Liver (tissue), 9 donors: ENCODE results near the gene CENPT. TPM values are rescaled to one million over a fixed set of nuclear protein-coding genes. Genes with fewer than 3 reads are reported as not detected.

Experiments
- DNase-seq: peaks from one replicate; pipeline ENCODE4 v3.0.0-alpha.2; 2017; ENCODE audit warnings: low spot score
- H3K27ac ChIP-seq, 2 donors: one replicate each; pipeline ENCODE4 v1.7.0; 2013; ENCODE audit warnings: inconsistent platforms in 2 of 2, low read length in 2 of 2, control low read depth in 1 of 2, low read depth in 1 of 2, mild to moderate bottlenecking in 1 of 2
- H3K27me3 ChIP-seq, 4 donors: one replicate each; pipeline versions ENCODE4 v1.6.1 to v1.7.0; 2013; ENCODE audit warnings: low read length in 3 of 4, inconsistent platforms in 1 of 4, mild to moderate bottlenecking in 1 of 4, moderate library complexity in 1 of 4; ENCODE audit not compliant: control insufficient read depth in 4 of 4, insufficient read depth in 4 of 4
- H3K36me3 ChIP-seq, 4 donors: one replicate each; pipeline versions ENCODE4 v1.6.1 to v1.7.0; 2013; ENCODE audit warnings: low read length in 3 of 4, mild to moderate bottlenecking in 3 of 4, low read depth in 1 of 4, moderate library complexity in 1 of 4; ENCODE audit not compliant: control insufficient read depth in 4 of 4, insufficient read depth in 3 of 4
- H3K4me1 ChIP-seq, 4 donors: one replicate each; pipeline versions ENCODE4 v1.6.1 to v1.7.0; 2013; ENCODE audit warnings: low read length in 3 of 4, mild to moderate bottlenecking in 3 of 4, moderate library complexity in 1 of 4; ENCODE audit not compliant: control insufficient read depth in 4 of 4, insufficient read depth in 4 of 4
- H3K4me3 ChIP-seq, 3 donors: one replicate each; pipeline versions ENCODE4 v1.6.1 to v1.7.0; 2013; ENCODE audit warnings: low read length in 3 of 3, control low read depth in 1 of 3, low read depth in 1 of 3, mild to moderate bottlenecking in 1 of 3
- H3K9ac ChIP-seq, 2 donors: one replicate each; pipeline ENCODE4 v1.7.0; 2013; ENCODE audit warnings: low read length in 2 of 2, mild to moderate bottlenecking in 2 of 2, moderate library complexity in 2 of 2, control low read depth in 1 of 2, low read depth in 1 of 2
- H3K9me3 ChIP-seq, 4 donors: one replicate each; pipeline versions ENCODE4 v1.6.1 to v1.7.0; 2013; ENCODE audit warnings: low read length in 3 of 4; ENCODE audit not compliant: control insufficient read depth in 4 of 4
- EGR1 ChIP-seq, 2 donors: IDR thresholded peaks; 2 replicates each; pipeline ENCODE4 v1.6.1; 2016 to 2018; ENCODE audit warnings: antibody characterized with exemption in 2 of 2, low read depth in 2 of 2
- GABPA ChIP-seq, 2 donors: IDR thresholded peaks in 1 of 2; conservative IDR thresholded peaks in 1 of 2; 2 replicates each; pipeline ENCODE4 v1.6.1; 2016; ENCODE audit warnings: antibody characterized with exemption in 2 of 2, mild to moderate bottlenecking in 1 of 2, moderate library complexity in 1 of 2
- HNF4A ChIP-seq, 2 donors: conservative IDR thresholded peaks; 2 replicates each; pipeline ENCODE4 v1.6.1; 2016; ENCODE audit warnings: antibody characterized with exemption in 2 of 2, mild to moderate bottlenecking in 2 of 2
- HNF4G ChIP-seq: IDR thresholded peaks from 2 replicates; pipeline ENCODE4 v1.6.1; 2016; ENCODE audit warnings: antibody characterized with exemption
- JUND ChIP-seq, 2 donors: IDR thresholded peaks; 2 replicates each; pipeline ENCODE4 v1.6.1; 2016; ENCODE audit warnings: antibody characterized with exemption in 2 of 2
- NR2F2 ChIP-seq: IDR thresholded peaks from 2 replicates; pipeline ENCODE4 v1.6.1; 2016; ENCODE audit warnings: antibody characterized with exemption
- RAD21 ChIP-seq, 2 donors: IDR thresholded peaks; 2 replicates each; pipeline ENCODE4 v1.6.1; 2016; ENCODE audit warnings: antibody characterized with exemption in 2 of 2, mild to moderate bottlenecking in 2 of 2
- RXRA ChIP-seq, 2 donors: IDR thresholded peaks; 2 replicates each; pipeline ENCODE4 v1.6.1; 2017 to 2018; ENCODE audit warnings: antibody characterized with exemption in 2 of 2, mild to moderate bottlenecking in 1 of 2
- SP1 ChIP-seq: IDR thresholded peaks from 2 replicates; pipeline ENCODE4 v1.6.1; 2018; ENCODE audit warnings: antibody characterized with exemption, mild to moderate bottlenecking
- TAF1 ChIP-seq: conservative IDR thresholded peaks from 2 replicates; pipeline ENCODE4 v1.6.1; 2016; ENCODE audit warnings: antibody characterized with exemption, mild to moderate bottlenecking
- YY1 ChIP-seq: IDR thresholded peaks from 2 replicates; pipeline ENCODE4 v1.6.1; 2016; ENCODE audit warnings: antibody characterized with exemption, mild to moderate bottlenecking
- WGBS: extraction: QIAGEN DNeasy Blood & Tissue Kit; methylation state at CpG from one replicate; pipeline ENCODE4 v1.1.7; 2013; 5-methylcytosine and 5-hydroxymethylcytosine counted together
- polyA plus RNA-seq, 2 donors: library from polyadenylated mRNA; stranded (reverse) in 1 of 2; unstranded in 1 of 2; fragments of 200-250 nt in 1 of 2; fragments of >200 nt in 1 of 2; fragmentation: Nextera tagmentation in 1 of 2; extraction: Ambion mirVana in 1 of 2; gene quantifications; one replicate each; pipeline versions ENCODE4 v1.2.1 to v1.2.3, GENCODE V29; 2013 to 2015
- total RNA-seq, 2 donors: library from RNA; depleted of rRNA; stranded (reverse); fragments of >200 nt; gene quantifications; one replicate each; pipeline ENCODE4 v1.2.3, GENCODE V29; 2014
- TF ChIP-seq, protein P1 (sequence below): IDR thresholded peaks from 2 replicates; pipeline ENCODE4 v1.6.1; 2016; ENCODE audit warnings: antibody characterized with exemption
- TF ChIP-seq, protein P2 (sequence below): IDR thresholded peaks from 2 replicates; pipeline ENCODE4 v1.6.1; 2016; ENCODE audit warnings: antibody characterized with exemption
- TF ChIP-seq, protein P3 (sequence below): IDR thresholded peaks from 2 replicates; pipeline ENCODE4 v1.6.1; 2016; ENCODE audit warnings: antibody characterized with exemption
- donor health status: healthy.
- donor health status: healthy.
- donor health status: healthy.
- donor health status: healthy.
- donor health status: healthy.

CENPT gene
- total and polyA plus RNA-seq, 4 donors: 11.4 to 26.9 (median 19.3) TPM

DNA sequence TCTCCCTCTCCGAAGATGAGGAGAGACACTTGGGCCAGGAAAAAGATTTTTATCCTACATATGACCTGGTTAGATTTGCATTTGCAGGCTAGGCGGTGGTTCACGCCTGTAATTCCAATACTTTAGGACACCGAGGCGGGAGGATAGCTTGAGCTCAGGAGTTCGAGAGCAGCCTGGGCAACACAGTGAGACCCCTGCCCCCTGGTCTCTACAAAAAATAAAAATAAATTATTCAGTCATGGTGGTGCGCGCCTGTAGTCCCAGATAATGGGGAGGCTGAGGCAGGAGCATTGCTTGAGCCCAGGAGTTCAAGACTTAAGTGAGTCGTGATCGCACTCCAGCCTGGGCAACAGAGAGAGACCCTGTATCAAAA, 13.3 kb downstream of the CENPT start:
- Histone ChIP-seq H3K9me3 (no peaks in the 10 kb centered on the region), H3K27me3 (no peaks in the 10 kb centered on the region), H3K9ac (no peak overlapping the region), H3K36me3 (peaks cover 0 to 17% (median 14%) of the 10 kb centered on the region in 4 donors), H3K27ac (no peak overlapping the region), H3K4me1 (peaks cover 4 to 19% (median 10%) of the 10 kb centered on the region in 4 donors), H3K4me3 (peak overlapping the region in 2 of 3 donors; percentile 70 to 87)
- 81% methylated on average over 10 of the region's 10 CpGs for WGBS
- no peak for TF ChIP-seq TAF1
- TF ChIP-seq RAD21 (IDR thresholded peaks at IDR 0.05): no peak
- TF ChIP-seq SP1: no peak
- TF ChIP-seq NR2F2: no peak
- TF ChIP-seq RXRA (IDR thresholded peaks at IDR 0.05): no peak
- no peak for TF ChIP-seq YY1
- no peak for TF ChIP-seq GABPA (IDR thresholded peaks at IDR 0.05 in 1 of 2, conservative IDR thresholded peaks at IDR 0.05 in 1 of 2)
- TF ChIP-seq, protein P1, sequence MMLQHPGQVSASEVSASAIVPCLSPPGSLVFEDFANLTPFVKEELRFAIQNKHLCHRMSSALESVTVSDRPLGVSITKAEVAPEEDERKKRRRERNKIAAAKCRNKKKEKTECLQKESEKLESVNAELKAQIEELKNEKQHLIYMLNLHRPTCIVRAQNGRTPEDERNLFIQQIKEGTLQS: no peak
- no peak for DNase-seq

DNA sequence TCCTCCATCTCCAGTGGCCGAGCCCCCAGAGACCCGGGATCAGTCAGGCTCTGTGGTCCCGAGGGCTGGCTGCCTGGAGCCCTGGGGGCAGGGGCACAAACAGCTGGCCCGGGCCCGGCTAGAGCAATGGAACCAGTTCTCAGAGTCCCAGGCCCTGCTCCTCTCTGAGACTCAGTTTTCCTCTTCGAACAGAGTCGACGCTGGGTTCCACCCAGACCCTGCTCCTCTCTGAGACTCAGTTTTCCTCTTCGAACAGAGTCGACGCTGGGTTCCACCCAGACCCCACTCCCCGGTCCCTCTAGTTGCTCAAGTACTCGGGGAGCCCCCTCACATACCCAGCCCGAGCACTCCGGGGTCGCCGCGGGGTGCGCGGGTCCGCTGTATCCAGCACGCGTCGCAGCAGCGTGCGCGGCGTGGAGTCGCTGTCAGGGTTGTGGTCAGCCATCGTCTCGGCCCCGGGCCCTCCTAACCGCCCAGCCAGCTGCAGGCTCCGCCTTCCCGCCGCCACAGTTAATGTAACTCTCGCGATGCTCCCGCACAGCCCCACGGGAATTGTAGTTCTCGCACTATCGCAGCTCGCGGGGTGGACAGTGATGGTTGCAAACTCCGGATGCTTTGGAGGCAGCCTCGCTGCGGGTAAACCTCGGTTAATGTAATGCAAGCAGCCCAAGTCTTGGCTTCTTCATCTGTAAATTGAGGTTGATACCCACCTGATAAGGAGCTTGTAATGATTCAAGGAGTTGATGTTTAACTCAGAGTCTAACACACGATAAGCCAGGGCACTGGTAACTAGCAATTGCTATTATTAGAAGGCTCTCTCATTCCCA, 13.9 kb downstream of the CENPT start:
- peaks cover 4 to 19% (median 10%) of the 10 kb centered on the region in 4 donors for H3K4me1 ChIP-seq
- no peaks in the 10 kb centered on the region for H3K27me3 ChIP-seq
- DNase-seq: peak; percentile 96
- H3K36me3 ChIP-seq: peaks cover 0 to 20% (median 16%) of the 10 kb centered on the region in 4 donors
- peak; percentile 94 for TF ChIP-seq YY1
- no peak for TF ChIP-seq HNF4A (conservative IDR thresholded peaks at IDR 0.05)
- TF ChIP-seq TAF1: peak; percentile 25
- TF ChIP-seq SP1: no peak
- no peak for TF ChIP-seq RXRA (IDR thresholded peaks at IDR 0.05)
- TF ChIP-seq RAD21 (IDR thresholded peaks at IDR 0.05): peak in 1 of 2 donors; percentile 28
- peak in 1 of 2 donors; percentile 56 for TF ChIP-seq GABPA (IDR thresholded peaks at IDR 0.05 in 1 of 2, conservative IDR thresholded peaks at IDR 0.05 in 1 of 2)
- TF ChIP-seq, protein P1: no peak
- TF ChIP-seq JUND (IDR thresholded peaks at IDR 0.05): no peak
- TF ChIP-seq EGR1 (IDR thresholded peaks at IDR 0.05; ENCODE audit: low read depth in 2 of 2): no peak
- TF ChIP-seq, protein P2, sequence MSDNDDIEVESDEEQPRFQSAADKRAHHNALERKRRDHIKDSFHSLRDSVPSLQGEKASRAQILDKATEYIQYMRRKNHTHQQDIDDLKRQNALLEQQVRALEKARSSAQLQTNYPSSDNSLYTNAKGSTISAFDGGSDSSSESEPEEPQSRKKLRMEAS: no peak
- TF ChIP-seq, protein P3, sequence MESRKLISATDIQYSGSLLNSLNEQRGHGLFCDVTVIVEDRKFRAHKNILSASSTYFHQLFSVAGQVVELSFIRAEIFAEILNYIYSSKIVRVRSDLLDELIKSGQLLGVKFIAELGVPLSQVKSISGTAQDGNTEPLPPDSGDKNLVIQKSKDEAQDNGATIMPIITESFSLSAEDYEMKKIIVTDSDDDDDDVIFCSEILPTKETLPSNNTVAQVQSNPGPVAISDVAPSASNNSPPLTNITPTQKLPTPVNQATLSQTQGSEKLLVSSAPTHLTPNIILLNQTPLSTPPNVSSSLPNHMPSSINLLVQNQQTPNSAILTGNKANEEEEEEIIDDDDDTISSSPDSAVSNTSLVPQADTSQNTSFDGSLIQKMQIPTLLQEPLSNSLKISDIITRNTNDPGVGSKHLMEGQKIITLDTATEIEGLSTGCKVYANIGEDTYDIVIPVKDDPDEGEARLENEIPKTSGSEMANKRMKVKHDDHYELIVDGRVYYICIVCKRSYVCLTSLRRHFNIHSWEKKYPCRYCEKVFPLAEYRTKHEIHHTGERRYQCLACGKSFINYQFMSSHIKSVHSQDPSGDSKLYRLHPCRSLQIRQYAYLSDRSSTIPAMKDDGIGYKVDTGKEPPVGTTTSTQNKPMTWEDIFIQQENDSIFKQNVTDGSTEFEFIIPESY: peak; percentile 99
- TF ChIP-seq NR2F2: no peak
- TF ChIP-seq HNF4G: no peak
- peak overlapping the region; percentile 70 to 88 (median 87) for H3K4me3 ChIP-seq
- peak overlapping the region; percentile 74 to 85 for H3K9ac ChIP-seq
- under 1% methylated on average over 49 of the region's 49 CpGs for WGBS
- no peaks in the 10 kb centered on the region for H3K9me3 ChIP-seq
- H3K27ac ChIP-seq: peak overlapping the region in 1 of 2 donors; percentile 26
